ENCODE results near the gene VASN.

Gene VASN

DNA sequence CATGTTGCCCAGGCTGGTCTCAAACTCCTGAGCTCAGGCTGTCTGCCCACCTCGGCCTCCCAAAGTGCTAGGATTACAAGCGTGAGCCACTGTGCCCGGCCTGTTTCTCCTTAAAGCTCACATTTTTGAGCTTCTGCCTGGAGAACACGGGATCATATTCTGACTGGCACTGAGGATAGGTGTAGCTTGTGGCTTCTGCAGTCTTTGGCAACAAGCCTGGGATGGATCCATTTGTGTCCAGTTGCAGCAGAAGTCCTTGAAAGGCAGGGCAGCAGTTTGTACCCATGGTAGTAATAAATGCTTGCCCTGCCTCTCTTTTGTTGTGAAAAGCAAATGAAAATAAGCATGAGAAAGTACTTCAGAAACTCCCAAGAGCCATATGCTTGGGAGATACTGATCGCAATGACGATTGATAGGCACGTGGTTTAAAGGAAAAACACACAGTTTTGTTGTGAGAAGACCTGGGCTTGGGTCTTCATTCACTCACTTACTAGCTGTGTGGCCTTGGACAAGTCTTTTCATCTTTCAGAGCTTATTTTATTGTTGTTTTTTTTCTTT lies 47.8 kb downstream of the VASN start:
- TF ChIP-seq, protein P1, sequence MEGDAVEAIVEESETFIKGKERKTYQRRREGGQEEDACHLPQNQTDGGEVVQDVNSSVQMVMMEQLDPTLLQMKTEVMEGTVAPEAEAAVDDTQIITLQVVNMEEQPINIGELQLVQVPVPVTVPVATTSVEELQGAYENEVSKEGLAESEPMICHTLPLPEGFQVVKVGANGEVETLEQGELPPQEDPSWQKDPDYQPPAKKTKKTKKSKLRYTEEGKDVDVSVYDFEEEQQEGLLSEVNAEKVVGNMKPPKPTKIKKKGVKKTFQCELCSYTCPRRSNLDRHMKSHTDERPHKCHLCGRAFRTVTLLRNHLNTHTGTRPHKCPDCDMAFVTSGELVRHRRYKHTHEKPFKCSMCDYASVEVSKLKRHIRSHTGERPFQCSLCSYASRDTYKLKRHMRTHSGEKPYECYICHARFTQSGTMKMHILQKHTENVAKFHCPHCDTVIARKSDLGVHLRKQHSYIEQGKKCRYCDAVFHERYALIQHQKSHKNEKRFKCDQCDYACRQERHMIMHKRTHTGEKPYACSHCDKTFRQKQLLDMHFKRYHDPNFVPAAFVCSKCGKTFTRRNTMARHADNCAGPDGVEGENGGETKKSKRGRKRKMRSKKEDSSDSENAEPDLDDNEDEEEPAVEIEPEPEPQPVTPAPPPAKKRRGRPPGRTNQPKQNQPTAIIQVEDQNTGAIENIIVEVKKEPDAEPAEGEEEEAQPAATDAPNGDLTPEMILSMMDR (IDR thresholded peaks at IDR 0.05) = no peak
- H3K36me3 ChIP-seq = no peaks in the 10 kb centered on the region
- peaks cover 15 to 17% of the 10 kb centered on the region in 2 experiments for H3K4me1 ChIP-seq (ENCODE audit: control insufficient read depth in 1 of 2, insufficient read depth in 1 of 2, low read depth in 1 of 2, low read length in 1 of 2)
- H3K27ac ChIP-seq = no peak overlapping the region
- no peaks in the 10 kb centered on the region for H3K27me3 ChIP-seq
- no peak overlapping the region for H3K4me3 ChIP-seq (ENCODE audit: low read depth in 1 of 2, low read length in 1 of 2)
- no peaks in the 10 kb centered on the region for H3K9me3 ChIP-seq

DNA sequence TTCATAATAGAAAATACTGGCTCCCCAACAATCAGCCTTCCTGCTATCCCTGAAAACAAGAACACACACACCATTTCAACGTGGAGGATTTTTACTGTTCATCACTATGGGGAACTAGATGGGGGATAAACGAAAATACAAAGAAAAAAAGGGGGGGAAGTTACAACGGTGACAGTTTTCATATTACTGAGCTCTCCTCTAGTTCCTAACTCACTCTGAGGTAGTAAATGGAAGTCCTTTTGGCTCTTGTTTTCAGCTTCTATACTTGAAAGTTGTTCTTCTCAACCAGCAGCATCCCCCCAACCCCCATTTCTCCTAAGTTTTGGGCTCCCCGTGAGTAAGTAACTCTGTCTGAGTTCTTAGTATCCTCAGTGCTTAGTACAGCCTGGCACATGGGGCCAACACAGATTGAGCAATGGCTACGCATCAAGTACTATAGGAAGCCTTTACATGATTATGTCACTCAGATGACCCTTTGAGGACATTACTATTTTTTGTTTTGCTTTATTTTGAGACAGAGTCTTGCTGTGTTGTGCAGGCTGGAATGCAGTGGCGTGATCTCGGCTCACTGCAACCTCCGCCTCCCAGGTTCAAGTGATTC lies 49.0 kb downstream of the VASN start:
- TF ChIP-seq, protein P1 (IDR thresholded peaks at IDR 0.05) = no peak
- Histone ChIP-seq H3K4me3 (ENCODE audit: low read depth in 1 of 2, low read length in 1 of 2) (no peak overlapping the region), H3K27me3 (no peaks in the 10 kb centered on the region), H3K4me1 (ENCODE audit: control insufficient read depth in 1 of 2, insufficient read depth in 1 of 2, low read depth in 1 of 2, low read length in 1 of 2) (peaks cover 12 to 14% of the 10 kb centered on the region in 2 experiments), H3K9me3 (no peaks in the 10 kb centered on the region), H3K27ac (peak overlapping the region; percentile 52), H3K36me3 (no peaks in the 10 kb centered on the region)

DNA sequence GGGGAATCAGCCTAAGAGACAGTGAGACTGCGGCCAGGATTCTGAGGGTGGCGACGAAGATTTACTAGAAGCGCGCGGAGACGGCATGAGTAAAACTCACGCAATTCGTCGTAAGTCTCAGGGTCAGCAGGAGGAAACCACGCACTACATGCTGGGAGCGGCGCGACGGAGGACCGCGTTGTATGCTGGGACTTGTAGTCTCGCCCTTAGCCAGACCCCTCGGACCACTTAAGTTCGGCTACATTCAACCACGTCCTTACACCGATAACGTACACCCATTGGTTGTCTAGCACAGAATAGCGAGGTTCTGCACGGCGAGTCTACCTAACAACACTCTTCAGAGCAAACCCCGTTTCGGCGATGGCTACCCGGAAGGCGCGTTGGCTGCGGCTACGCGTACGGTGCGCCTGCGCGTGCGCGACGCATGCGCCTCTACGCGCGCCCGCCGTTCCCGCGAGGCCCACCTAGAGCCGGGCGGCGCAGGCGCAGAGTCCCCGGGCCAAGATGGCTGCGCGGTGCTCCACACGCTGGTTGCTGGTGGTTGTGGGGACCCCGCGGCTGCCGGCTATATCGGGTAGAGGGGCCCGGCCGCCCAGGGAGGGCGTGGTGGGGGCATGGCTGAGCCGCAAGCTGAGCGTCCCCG lies 53.9 kb downstream of the VASN start, which contains the start of gene DNAJA3:
DNAJA3 (plus strand) TSS at position 491 of the 643 bp plus-strand sequence; CDS start at position 505, 14 bp downstream.
- Histone ChIP-seq H3K4me1 (ENCODE audit: control insufficient read depth in 1 of 2, insufficient read depth in 1 of 2, low read depth in 1 of 2, low read length in 1 of 2) (peaks cover 16 to 19% of the 10 kb centered on the region in 2 experiments), H3K27me3 (no peaks in the 10 kb centered on the region), H3K9me3 (no peaks in the 10 kb centered on the region), H3K27ac (peak within 1 kb of the TSS; percentile 94), H3K36me3 (no peaks in the 10 kb centered on the region), H3K4me3 (ENCODE audit: low read depth in 1 of 2, low read length in 1 of 2) (peak within 1 kb of the TSS; percentile 90 to 100)
- TF ChIP-seq, protein P1 (IDR thresholded peaks at IDR 0.05) = peak; percentile 56

DNA sequence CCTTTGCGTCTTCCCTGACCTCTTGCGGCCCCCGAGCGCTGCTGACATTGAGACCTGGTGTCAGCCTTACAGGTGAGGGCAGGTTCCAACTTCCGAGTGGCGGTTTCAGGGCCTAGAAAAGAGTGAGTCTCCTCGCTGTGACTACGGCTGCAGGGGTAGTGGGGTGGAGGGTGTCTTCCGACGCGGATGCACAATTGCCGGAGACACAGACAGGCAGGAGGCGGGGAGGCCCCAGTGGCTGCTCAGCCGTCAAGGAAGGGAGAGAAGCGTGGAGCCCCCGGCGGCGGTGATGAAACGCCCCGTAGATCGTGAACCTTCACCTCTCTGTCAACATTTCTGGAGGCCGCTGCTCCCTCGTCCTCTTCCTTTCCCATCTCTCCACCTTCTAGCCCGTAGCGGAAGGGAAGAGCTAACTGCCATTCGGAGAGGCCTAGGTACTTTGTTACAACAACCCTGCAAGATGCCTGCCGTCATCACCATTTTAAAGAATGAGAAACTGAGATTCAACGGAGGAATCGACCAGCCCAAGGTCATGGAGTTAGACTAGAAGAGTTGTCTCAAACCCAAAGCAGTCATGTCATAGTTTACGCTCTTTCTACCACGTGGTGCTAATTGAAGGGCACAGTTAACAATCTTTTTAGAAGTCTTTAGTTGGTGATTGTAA lies 54.5 kb downstream of the VASN start:
- peaks cover 16 to 19% of the 10 kb centered on the region in 2 experiments for H3K4me1 ChIP-seq (ENCODE audit: control insufficient read depth in 1 of 2, insufficient read depth in 1 of 2, low read depth in 1 of 2, low read length in 1 of 2)

DNA sequence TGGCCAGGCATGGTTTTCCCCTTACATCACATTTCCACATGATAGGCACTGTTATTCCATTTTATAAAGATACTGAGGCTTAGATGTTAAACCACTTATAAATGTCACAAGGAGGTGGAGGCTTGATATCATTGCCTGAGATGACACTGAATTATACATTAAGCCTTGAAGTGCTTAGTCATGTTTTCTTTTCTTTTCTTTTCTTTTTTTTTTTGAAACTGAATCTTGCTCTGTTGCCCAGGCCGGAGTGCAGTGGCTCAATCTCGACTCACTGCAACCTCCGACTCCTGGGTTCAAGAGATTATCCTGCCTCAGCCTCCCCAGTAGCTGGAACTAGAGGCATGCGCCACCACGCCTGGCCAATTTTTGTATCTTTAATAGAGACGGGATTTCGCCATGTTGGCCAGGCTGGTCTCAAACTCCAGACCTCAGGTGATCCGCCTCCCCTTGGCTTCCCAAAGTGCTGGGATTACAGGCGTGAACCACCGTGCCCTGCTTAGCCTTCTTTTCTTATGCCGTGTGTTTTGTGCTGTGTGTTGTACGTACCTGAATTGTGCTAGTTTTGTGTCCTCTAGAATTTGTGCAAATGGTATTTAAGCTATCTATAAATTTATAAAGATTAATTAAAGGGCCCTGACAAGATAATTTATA lies 55.2 kb downstream of the VASN start:
- Histone ChIP-seq H3K36me3 (no peaks in the 10 kb centered on the region), H3K27me3 (no peaks in the 10 kb centered on the region), H3K4me1 (ENCODE audit: control insufficient read depth in 1 of 2, insufficient read depth in 1 of 2, low read depth in 1 of 2, low read length in 1 of 2) (peaks cover 16 to 19% of the 10 kb centered on the region in 2 experiments), H3K27ac (no peak overlapping the region), H3K9me3 (no peaks in the 10 kb centered on the region), H3K4me3 (ENCODE audit: low read depth in 1 of 2, low read length in 1 of 2) (peak overlapping the region in 1 of 2 experiments; percentile 100)
- TF ChIP-seq, protein P1 (IDR thresholded peaks at IDR 0.05) = no peak

More for the DNA sequence above, 54.5 kb downstream of the VASN start:
- H3K9me3 ChIP-seq = no peaks in the 10 kb centered on the region
- no peaks in the 10 kb centered on the region for H3K36me3 ChIP-seq
- H3K27me3 ChIP-seq = no peaks in the 10 kb centered on the region
- peak overlapping the region; percentile 94 for H3K27ac ChIP-seq
- TF ChIP-seq, protein P1 (IDR thresholded peaks at IDR 0.05) = no peak
- peak overlapping the region; percentile 90 to 100 for H3K4me3 ChIP-seq (ENCODE audit: low read depth in 1 of 2, low read length in 1 of 2)

All from neutrophil (primary cell).